Stomach smooth muscle (tissue), 2 donors: ENCODE data around the gene ANXA2.

Experiments used
- H3K27ac ChIP-seq: one replicate; pipeline ENCODE4 v1.7.0; 2013; ENCODE audit warnings: mild to moderate bottlenecking, low read length, inconsistent platforms
- H3K27me3 ChIP-seq, 2 donors: one replicate each; pipeline ENCODE4 v1.7.0; 2013; ENCODE audit warnings: low read length in 2 of 2; ENCODE audit not compliant: insufficient read depth in 2 of 2, control insufficient read depth in 1 of 2
- H3K36me3 ChIP-seq, 2 donors: one replicate each; pipeline ENCODE4 v1.7.0; 2013; ENCODE audit warnings: low read length in 2 of 2; ENCODE audit not compliant: control insufficient read depth in 2 of 2, insufficient read depth in 2 of 2
- H3K4me1 ChIP-seq: one replicate; pipeline ENCODE4 v1.7.0; 2013; ENCODE audit warnings: low read length; ENCODE audit not compliant: control insufficient read depth, insufficient read depth
- H3K4me3 ChIP-seq, 2 donors: one replicate each; pipeline ENCODE4 v1.7.0; 2013; ENCODE audit warnings: low read length in 2 of 2
- H3K9ac ChIP-seq, 2 donors: one replicate each; pipeline ENCODE4 v1.7.0; 2013; ENCODE audit warnings: low read length in 2 of 2, mild to moderate bottlenecking in 1 of 2
- H3K9me3 ChIP-seq, 2 donors: one replicate each; pipeline ENCODE4 v1.7.0; 2013; ENCODE audit warnings: low read length in 2 of 2; ENCODE audit not compliant: control insufficient read depth in 2 of 2
- donor health status: healthy.
- donor health status: Pancreatic carcinoma.

ANXA2 gene

GRCh38 chr15:60396560-60396957 lies 1.2 kb downstream of the ANXA2 start:
- H3K27me3 ChIP-seq, result no peaks in the 10 kb centered on the region
- H3K9me3 ChIP-seq, result no peaks in the 10 kb centered on the region
- H3K4me3 ChIP-seq, result peak overlapping the region; percentile 90 to 95
- H3K9ac ChIP-seq, result peak overlapping the region; percentile 84 to 94
- peaks cover 6 to 8% of the 10 kb centered on the region in 2 donors for H3K36me3 ChIP-seq
- H3K4me1 ChIP-seq, result peaks cover 63% of the 10 kb centered on the region
- peak overlapping the region; percentile 84 for H3K27ac ChIP-seq

GRCh38 chr15:60396100-60396499 lies 1.7 kb downstream of the ANXA2 start:
- H3K9me3 ChIP-seq, result no peaks in the 10 kb centered on the region
- H3K4me3 ChIP-seq, result peak overlapping the region; percentile 90 to 95
- H3K9ac ChIP-seq, result peak overlapping the region in 1 of 2 donors; percentile 94
- H3K36me3 ChIP-seq, result peaks cover 6 to 8% of the 10 kb centered on the region in 2 donors
- H3K27me3 ChIP-seq, result no peaks in the 10 kb centered on the region
- H3K27ac ChIP-seq, result peak overlapping the region; percentile 84
- H3K4me1 ChIP-seq, result peaks cover 68% of the 10 kb centered on the region

- Histone ChIP-seq H3K9me3 (no peaks in the 10 kb centered on the region), H3K9ac (no peak overlapping the region), H3K4me3 (peak overlapping the region in 1 of 2 donors; percentile 3), H3K27ac (peak overlapping the region; percentile 84), H3K36me3 (peaks cover 6 to 8% of the 10 kb centered on the region in 2 donors), H3K27me3 (no peaks in the 10 kb centered on the region), H3K4me1 (peaks cover 74% of the 10 kb centered on the region)
These were observed 2.3 kb downstream of the ANXA2 start for GRCh38 chr15:60395276-60396011.

- no peak overlapping the region for H3K4me3 ChIP-seq
- peaks cover 6 to 8% of the 10 kb centered on the region in 2 donors for H3K36me3 ChIP-seq
- H3K27ac ChIP-seq, result peak overlapping the region; percentile 58
- H3K9ac ChIP-seq, result peak overlapping the region in 1 of 2 donors; percentile 11
- no peaks in the 10 kb centered on the region for H3K27me3 ChIP-seq
- no peaks in the 10 kb centered on the region for H3K9me3 ChIP-seq
- H3K4me1 ChIP-seq, result peaks cover 78% of the 10 kb centered on the region
These were observed 3.1 kb downstream of the ANXA2 start for GRCh38 chr15:60394689-60395097.

GRCh38 chr15:60392986-60393790 lies 4.6 kb downstream of the ANXA2 start:
- Histone ChIP-seq H3K27me3 (no peaks in the 10 kb centered on the region), H3K4me3 (peak overlapping the region in 1 of 2 donors; percentile 61), H3K4me1 (peaks cover 78% of the 10 kb centered on the region), H3K27ac (peak overlapping the region; percentile 67), H3K9ac (peak overlapping the region; percentile 11 to 51), H3K9me3 (no peaks in the 10 kb centered on the region), H3K36me3 (peaks cover 6 to 8% of the 10 kb centered on the region in 2 donors)

GRCh38 chr15:60392601-60392985 lies 5.2 kb downstream of the ANXA2 start:
- Histone ChIP-seq H3K27ac (peak overlapping the region; percentile 67), H3K4me3 (peak overlapping the region in 1 of 2 donors; percentile 61), H3K4me1 (peaks cover 78% of the 10 kb centered on the region), H3K9ac (peak overlapping the region; percentile 41 to 51), H3K27me3 (no peaks in the 10 kb centered on the region), H3K36me3 (peaks cover 6 to 8% of the 10 kb centered on the region in 2 donors), H3K9me3 (no peaks in the 10 kb centered on the region)

- Histone ChIP-seq H3K27me3 (no peaks in the 10 kb centered on the region), H3K4me3 (peak overlapping the region in 1 of 2 donors; percentile 23), H3K27ac (peak overlapping the region; percentile 78), H3K36me3 (peaks cover 8% of the 10 kb centered on the region in 2 donors), H3K4me1 (peaks cover 74% of the 10 kb centered on the region), H3K9me3 (no peaks in the 10 kb centered on the region), H3K9ac (peak overlapping the region in 1 of 2 donors; percentile 41)
These were observed 6.0 kb downstream of the ANXA2 start for GRCh38 chr15:60391722-60392315.

GRCh38 chr15:60390871-60391501 lies 6.8 kb downstream of the ANXA2 start:
- Histone ChIP-seq H3K27ac (peak overlapping the region; percentile 78), H3K9me3 (no peaks in the 10 kb centered on the region), H3K27me3 (no peaks in the 10 kb centered on the region), H3K4me3 (peak overlapping the region; percentile 23 to 49), H3K9ac (peak overlapping the region; percentile 41 to 47), H3K36me3 (peaks cover 5 to 8% of the 10 kb centered on the region in 2 donors), H3K4me1 (peaks cover 66% of the 10 kb centered on the region)

GRCh38 chr15:60390231-60390630 lies 7.6 kb downstream of the ANXA2 start:
- no peaks in the 10 kb centered on the region for H3K27me3 ChIP-seq
- peaks cover 59% of the 10 kb centered on the region for H3K4me1 ChIP-seq
- H3K36me3 ChIP-seq, result peaks cover 2% of the 10 kb centered on the region in 2 donors
- peak overlapping the region; percentile 6 to 54 for H3K4me3 ChIP-seq
- no peaks in the 10 kb centered on the region for H3K9me3 ChIP-seq
- H3K9ac ChIP-seq, result peak overlapping the region in 1 of 2 donors; percentile 8
- no peak overlapping the region for H3K27ac ChIP-seq
